CD4-positive, alpha-beta T cell treated with Interleukin-6 for 4 hours (primary cell): ENCODE data around the gene RNF115.
"Not testable (repeated sequence)": the region's sequence is repeated elsewhere in the genome, so short reads cannot be mapped to it uniquely, and the experiment has no call there.

Source experiments
- DNase-seq: peaks from one replicate; pipeline ENCODE4 v3.0.0-alpha.2; 2020; ENCODE audit warnings: mixed read lengths

Gene RNF115

DNA sequence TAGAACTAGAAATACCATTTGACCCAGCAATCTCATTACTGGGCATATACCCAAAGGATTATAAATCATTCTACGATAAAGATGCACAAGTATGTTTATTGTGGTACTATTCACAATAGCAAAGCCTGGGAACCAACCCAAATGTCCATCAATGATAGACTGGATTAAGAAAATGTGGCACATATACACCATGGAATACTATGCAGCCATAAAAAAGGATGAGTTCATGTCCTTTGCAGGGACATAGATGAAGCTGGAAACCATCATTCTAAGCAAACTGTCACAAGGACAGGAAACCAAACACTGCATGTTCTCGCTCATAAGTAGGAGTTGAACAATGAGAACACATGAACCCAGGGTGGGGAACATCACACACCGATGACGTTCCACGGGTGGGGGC lies 97.7 kb downstream of the RNF115 start:
- not testable (repeated sequence) for DNase-seq

DNA sequence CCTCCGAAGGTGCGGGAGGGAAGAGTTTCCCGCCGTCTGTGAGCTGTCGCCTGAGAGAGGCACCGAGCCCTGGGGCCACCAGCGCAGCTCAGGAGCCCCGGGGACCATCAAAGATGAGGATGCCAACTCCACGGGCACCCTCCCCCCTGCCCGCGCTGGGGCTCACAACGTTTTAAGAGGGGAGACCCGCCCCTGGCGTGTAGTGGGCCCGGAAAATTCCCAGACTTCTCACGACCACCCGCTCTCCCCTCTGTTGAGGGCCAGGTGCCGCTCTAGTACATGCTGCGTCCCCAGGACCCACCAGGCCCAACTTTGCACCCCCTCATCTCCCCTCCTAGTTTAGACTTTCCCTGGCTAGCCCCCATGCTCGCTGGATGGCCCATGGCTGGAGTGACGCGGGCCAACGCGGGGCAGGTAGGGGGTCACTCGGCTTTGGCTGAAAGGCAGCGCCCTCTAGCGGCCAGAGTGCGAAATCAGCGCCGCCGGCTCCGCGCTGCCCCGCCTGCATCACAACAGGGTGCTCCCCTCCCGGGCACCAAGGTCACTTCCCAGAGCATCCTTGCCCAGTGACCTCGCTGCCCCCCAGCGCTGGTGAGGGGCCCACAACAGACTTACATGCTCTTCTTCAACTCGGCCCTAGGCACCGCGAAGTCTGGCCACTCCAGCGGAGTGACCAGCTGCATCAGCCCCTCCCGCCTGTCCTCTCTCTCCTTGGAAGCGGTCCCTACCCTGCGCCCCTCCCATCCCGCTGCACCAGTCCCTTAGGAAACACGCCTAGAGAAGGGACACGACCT lies 102.8 kb downstream of the RNF115 start:
- peak; percentile 68 for DNase-seq

DNA sequence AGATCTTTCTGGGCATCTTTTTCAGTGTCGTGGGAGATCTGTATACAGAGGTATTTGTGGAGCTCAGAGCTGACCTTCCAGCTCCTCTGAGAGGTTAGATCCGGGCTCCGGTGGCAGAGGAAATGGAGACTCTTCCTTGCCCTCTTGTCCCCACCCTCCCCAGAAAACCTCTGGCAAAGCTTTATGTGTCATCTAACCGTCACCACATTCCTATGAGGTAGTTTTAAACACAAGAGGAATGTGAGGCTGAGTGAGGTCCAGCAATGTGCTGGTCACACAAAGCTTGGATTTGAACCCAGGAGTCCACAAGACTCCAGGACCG lies 103.4 kb downstream of the RNF115 start:
- DNase-seq = no peak

DNA sequence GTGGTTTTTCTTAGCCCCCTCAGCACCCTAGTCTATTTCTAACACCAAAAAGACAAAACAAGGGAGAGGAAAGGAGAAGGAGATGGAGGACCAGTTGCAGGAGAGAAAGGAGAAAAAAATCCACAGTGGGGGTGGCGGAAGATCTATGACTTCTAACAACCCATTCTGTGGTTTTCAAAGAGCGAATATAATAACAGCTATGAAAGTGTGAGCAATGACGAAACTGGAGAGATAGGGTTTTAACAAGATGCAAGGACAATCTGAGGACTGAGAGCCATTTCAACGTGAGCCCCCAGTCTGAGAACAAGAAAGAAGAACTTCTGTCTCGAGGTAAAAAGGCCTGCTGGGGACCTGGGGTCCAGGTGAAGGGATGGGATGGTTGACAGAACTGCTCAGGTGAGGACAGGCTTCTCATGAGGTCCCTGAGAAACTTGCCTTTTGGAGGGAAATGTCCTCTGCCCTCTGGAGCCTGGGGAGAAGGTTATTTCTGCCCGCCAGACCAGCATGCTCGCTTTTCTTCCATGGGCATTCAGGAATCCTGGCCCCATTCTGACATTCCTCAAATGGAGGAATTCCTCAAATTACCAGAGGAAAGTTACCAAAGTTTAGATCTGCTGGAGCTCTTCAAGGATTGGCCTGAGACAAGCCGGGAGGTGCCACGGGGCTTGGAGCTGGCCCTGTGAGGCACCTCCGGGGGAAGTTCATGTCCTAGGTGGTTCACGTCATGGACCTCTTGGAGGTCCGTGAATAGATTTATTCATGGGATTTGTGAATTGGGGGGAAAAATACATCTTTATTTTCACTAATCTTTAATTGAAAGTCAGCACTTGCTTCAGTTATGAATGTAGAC lies 104.4 kb downstream of the RNF115 start, which contains the start of gene CD160:
Gene CD160, plus strand, starts transcription at position 270 of the 850 bp plus-strand sequence. CDS start 8,829 bp downstream, outside the sequence.
- no peak for DNase-seq

DNA sequence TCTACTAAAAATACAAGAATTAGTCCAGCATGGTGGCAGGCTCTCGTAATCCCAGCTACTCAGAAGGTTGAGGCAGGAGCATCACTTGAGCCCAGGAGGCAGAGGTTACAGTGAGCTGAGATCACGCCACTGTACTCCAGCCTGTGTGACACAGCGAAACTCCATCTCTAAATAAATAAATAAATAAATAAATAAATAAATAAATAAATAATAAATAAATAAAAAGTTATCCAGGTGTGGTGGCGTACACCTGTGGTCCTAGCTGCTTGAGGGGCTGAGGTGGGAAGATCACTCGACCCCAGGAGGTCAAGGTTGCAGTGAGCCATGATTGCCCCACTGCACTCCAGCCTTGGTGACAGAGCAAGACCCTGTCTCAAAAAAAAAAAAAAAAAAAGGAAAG lies 105.4 kb downstream of the RNF115 start:
- not testable (repeated sequence) for DNase-seq

DNA sequence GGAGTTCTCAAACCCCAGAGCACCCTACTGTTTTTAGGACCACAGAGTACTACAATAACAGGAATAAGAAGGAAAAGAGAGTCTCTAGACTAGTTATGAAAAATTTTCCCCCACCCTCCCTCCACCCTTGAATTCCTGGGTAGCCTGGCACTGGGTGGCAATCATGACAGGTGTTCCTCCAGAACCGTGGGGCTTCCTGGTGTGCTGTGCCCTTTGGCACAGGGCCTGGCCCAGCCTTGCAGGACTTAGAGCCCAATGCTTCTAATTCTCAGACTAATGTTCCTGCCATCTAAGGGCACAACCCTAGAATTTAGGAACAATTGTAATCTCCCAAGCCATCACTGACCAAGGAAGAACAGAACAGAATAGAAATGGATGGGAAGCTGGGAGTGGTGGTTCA lies 106.1 kb downstream of the RNF115 start:
- DNase-seq = no peak

DNA sequence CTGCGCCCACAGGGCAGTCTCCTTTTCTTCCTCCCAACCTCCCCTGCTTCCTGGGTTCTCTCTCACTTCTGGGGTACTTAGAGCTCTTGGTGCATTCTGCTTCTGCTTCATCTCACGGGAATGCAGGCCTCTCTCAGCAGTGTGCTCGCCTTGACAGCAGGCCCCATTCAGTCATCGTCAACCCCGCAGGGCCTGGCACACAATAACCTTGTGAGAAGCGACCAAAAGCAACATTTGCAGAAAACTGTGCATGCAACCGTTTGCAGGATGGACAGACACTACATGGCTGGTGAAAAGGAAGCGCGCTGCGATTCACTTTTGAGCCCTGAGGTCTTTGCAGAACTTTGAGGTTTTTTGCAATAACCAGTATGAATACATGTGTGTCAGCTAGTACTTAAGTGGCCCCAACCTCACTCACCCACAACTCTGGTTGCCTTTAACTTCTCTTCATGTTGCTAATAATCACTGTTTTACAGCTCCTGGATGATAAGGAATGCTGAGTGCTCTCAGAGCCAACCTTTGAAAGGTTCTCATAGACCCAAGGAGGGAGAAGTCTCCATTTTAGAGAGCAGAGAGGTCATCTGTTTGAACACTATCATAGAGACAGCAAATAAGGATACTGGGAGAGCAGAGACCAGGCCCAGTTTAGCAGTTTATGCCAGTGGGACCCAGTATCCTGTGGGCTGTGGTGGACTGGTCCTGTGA lies 107.1 kb downstream of the RNF115 start:
- DNase-seq = no peak

DNA sequence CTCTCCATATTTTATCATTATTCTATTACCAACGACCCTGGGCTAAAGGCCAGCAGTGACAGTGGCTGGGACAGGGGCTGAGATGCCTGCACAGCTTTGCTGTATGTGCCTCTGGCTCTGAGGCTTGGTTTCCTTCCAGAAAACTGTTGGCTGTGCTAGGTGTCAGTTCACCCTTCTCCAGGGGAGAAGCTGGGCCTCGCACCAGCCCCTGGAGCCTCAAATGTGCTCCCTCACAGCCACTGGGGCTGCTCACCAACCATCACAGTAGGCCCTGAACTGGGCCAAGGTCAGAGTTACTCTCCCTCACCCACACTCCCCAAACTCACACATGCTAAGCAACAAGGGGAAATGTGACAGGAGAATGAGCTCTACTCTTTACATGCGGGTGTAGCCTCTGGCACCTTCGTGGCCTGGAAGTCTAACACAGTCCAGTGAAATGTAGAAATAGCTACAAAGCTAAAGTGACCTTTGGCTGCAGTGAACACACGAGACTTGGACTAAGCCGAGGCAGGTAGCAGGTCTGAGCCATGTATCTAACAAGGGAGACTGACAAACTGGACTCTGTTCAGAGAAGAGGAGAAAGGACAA lies 109.3 kb downstream of the RNF115 start:
- DNase-seq = no peak

DNA sequence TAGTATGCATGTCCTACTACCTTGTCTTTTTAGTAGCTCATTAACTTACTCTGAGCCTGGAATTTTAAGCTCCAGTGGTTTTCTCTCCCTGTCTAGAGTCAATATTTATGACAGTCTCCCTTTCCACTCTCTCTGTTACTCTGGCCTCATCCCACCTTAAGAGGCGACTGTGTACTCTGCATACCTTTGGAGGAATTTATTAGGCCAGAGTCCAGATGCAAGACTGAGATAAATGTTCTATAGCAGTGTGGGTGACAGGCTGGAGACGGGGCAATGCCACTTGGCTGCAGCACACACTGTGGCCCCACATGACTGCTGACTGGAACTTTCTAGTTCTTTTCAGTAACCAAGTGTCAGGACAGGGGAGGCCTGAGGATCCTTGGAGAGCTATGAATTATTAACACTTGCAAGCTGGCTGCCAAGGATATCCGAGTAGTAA lies 112.7 kb downstream of the RNF115 start:
- no peak for DNase-seq

DNA sequence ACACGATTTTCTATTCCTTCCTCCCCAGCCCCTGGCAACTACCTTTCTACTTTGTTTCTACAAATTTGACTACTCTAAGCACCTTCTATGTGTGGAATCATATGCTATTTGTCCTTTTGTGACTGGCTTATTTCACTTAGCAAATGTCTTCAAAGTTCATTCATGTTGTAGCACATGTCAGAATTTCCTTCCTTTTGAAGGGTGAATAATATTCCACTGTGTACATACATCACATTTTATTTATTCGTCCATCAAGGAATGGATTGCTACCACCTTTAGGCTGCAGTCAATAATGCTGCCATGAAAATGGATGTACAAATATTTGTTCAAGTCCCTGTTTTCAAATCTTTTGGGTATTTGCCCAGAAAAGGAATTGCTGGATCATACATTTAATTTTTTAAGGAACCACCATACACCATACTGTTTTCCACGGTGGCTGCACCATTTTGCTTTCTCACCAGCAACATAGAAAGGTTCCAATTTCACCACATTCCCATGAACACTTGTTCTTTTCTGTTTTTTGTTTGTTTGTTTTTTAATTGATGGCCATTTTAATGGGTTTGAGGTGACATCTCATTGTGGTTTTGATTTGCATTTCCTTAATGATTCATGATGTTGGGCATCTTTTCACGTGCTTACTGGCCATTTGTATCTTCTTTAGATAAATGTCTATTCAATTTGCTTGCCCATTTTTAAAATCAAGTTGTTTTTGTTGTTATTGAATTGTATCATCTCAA lies 113.4 kb downstream of the RNF115 start:
- DNase-seq = no peak

DNA sequence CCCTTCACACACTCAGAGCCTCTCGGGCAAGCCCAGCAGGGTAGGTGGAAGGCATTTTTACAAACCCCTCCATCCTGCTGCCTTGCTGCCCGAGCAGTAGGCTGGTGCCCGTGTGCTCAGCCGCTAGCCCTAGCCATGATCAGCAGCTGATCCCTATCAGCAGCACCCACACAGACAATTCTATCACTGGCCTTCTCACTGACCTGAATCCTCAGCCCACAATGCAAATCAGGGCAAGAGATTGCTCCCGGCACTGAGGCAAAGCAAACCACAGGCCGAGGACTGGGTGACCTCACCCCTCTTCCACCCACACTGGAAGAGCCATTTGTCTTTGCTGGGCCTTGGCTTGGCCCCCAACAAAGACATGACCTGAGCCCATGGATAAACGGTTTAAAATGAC lies 115.8 kb downstream of the RNF115 start:
- DNase-seq = no peak

DNA sequence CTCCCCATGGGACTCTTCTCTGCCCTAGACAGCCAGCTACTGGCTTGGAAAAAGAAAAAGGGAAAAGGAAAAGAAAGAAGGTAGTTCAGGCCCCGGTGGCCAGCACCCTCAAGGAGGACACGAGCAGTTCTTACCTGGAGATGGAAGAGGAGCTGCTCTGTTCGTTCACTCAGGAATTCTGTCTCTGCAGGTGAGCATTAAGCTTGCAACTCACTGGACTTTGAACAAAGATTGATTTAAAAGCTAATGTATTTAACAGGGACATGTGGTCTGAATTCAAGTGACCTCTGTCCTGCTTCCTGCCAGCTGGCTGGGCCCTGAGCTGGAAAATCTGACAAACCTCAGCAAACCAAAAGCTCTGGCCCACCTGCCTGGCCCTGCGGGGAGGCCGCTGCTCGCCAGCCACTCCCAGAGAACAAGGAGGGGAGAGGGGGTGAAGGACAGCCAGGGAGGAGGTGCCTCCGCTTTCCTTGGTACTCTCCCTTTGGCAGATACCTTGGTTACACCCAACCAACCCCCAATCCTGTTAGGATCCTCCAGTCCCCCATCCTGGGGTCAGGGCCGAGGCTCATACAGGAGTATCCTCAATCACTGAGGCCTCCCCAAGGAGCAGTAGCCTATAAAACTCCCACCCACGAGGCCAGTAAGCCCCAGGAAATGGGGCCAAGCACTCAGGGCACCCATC lies 116.6 kb downstream of the RNF115 start, which contains the start of gene PDZK1:
Gene PDZK1, minus strand, starts transcription at position 186 of the 685 bp plus-strand sequence. CDS start 19,347 bp downstream, outside the sequence.
- no peak for DNase-seq

DNA sequence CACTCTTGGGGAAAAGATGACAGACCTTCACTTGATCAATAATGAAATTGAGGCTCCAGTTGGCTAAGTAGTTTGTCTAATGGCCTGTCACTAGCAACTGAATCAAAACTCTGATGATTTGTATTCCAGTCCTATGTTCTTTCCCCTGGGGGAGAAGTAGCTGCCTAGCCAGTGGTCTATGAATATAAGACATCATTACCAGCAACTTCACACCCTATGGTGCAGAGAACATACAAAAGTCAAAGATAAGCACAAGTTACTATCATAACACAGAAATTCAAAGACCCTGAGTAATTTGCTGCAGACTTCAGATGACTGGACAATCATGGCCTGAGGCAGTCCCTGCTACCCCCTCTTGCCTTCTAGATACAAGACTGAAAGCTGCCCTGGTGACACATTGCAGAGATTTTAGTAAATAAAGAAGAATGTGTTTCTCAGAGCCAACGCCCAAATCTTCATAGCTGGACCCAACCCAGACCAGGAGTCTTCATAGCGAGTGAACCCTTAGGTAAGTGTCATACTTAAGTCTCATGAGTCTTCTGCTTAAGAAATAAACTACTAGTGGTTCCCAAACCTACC lies 117.7 kb downstream of the RNF115 start:
- DNase-seq = no peak

DNA sequence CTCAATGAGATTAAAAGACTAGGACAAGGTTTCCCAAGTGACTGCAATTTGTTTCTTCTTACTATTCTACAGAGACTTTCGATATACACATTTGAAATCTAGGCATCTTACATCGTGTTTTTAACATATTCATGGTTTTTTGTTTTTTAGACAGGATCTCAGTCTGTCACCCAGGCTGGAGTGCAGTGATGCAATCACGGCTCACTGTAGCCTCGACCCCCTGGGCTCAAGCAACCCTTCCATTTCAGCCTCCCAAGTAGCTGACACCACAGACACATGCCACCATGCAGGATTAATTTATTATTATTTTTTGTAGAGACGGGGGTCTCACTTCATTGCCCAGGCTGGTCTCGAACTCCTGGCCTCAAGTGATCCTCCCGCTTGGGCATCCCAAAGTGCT lies 118.3 kb downstream of the RNF115 start:
- DNase-seq = no peak

DNA sequence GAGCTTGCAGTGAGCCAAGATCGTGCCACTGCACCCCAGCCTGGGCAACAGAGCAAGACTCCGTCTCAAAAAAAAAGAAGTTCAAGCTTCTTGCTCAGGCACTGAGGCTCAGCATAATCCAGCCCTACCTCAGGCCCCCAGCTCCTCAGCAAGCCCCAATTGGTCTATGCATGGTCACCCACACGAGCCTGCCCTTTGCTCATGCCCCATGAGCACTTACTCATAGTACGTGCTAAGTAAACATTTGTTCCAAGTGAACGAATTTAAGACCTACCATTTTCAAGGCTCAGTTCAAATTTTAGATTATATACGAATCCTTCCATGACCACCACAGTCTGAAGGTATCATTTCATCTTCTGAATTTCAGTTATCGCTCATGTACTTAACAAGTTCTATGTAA lies 121.1 kb downstream of the RNF115 start:
- no peak for DNase-seq

DNA sequence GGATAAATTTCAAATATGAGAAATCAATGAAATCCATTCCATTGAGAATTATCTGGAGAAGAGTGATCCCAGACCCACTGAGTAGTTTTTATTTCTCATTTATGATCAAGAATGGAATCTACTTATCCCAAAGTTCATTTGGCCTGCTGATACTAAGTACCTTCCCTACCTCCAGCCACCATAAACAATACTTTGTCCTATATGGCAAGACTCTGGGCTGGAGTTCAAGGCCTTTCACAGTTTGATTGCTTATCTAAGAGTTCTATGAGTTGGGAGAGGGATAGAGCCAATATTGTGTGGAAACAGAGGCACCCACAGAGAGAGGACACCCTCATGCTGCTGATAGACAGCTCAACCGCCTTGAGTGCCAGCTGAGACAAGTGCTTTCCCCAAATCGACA lies 121.8 kb downstream of the RNF115 start:
- no peak for DNase-seq

DNA sequence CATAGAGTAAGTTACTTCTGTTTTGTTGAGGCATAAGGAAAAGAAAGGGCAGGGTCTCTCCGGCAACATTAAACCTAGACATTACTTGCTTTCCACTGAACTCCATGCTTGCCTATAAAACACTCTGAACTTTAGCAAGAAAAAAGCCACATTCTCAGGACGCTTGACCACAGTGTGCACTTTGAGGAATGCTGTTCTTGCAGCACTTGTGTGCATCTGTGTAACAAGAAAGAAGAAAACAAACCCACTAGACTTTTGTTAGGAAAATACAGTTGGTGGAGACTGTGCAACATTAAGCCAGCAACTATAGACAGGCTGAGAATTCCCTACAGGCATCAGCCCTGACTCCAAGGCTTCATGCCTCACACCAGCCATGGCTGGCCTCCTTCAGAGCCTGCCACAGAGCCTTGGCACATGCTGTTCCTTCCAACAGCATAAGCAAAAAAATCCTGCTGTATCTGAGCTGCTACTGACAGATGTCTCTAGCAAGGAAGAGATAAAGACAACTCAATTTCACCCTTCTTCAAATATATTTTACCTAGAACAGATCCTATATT lies 122.5 kb downstream of the RNF115 start:
- DNase-seq = no peak

DNA sequence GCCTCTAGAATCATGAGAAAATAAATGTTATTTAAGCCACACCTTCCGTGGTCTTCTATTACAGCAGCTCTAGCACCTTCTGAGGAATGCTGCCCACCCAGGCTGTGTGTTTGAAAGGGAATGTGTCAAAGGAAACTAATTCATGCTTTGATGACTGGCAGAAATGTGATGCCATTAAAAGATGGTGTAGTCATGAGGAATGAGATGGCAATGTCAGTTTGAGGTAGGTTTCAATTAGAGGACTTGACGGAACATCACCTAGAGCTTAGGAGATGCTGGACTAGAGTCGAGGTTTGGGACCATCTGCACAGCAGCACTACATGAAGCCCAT lies 127.3 kb downstream of the RNF115 start:
- DNase-seq = no peak

DNA sequence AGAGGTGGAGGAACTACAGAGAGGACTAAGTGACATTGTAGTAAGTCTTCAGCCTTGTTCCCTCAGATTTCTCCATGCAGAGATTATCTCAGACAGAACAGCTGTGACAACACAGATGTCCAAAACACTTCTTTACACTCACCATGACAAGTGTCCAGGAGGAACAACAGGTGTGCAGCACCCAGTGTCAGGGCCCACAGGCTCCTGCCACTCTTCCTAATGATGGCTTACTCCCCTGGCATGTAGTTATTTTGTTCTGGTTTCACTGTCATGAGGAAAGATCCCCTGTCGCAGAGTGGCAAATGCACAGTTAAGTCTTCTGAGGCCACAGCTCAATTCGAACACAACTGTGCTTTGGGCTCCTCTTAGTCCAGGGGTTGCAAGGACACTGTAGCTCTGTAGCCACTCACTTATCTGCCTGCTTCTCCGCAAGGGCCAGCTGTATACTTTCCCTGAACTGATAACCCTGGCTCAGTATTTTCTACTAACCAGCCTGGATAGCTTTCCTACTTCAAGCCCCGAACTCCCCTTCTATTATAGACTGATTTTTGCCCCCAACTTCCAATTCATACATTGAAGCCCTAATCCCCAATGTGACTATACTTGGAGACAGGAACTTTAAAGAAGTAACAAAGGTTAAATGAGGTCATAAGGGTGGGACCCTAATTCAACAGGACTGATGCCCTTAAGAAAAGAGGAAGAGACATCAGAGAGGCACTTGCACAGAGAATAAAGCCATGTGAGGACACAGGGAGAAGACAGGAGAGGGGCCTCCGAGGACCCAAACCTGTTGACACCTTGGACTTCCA lies 127.9 kb downstream of the RNF115 start:
- no peak for DNase-seq

DNA sequence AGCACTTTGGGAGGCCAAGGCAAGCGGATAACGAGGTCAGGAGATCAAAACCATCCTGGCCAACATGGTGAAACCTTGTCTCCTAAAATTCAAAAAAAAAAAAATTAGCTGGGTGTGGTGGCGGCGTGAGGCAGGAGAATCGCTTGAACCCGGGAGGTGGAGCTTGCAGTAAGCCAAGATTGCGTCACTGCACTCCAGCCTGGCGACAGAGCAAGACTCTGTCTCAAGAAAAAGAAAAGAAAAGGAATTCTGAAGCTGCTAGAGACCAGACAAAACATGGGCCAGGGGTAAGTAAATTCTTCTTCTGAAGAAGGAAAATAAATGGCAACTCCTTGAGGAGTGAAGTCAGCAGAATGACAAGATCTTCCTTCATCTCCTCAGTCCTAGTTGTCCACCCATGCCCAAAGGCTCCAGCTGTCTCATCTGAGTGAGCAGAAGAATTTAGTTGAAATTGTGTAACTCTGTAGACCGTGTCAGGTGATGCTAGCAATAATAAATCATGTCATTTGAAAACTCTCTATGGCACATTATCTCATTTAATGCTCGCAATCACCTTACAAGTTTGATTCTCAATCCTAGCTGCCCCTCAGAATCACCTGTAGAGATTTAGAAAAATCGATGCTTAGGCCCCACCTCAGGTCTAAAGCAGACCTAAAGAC lies 131.0 kb downstream of the RNF115 start:
- DNase-seq = no peak
